BE2C (cell line): Measurements from ENCODE around the gene NRP1.

ENCODE experiments used
- DNase-seq: peaks from one replicate; pipeline ENCODE4 v3.0.0-alpha.2; 2020
- H3K27me3 ChIP-seq: fragments of 250-450 bp; sonication (Bioruptor Pico); 2 replicates; pipeline ENCODE4 v1.5.1; 2020; ENCODE audit warnings: mild to moderate bottlenecking
- H3K36me3 ChIP-seq: fragments of 250-450 bp; sonication (Bioruptor Pico); 2 replicates; pipeline ENCODE4 v1.5.1; 2020; ENCODE audit warnings: mild to moderate bottlenecking
- H3K4me1 ChIP-seq: fragments of 250-450 bp; sonication (Bioruptor Pico); 2 replicates; pipeline ENCODE4 v1.5.1; 2020
- H3K4me3 ChIP-seq: 2 replicates; pipeline ENCODE4 v1.5.1; 2011; ENCODE audit warnings: low read depth, low read length
- H3K9me3 ChIP-seq: fragments of 250-450 bp; sonication (Bioruptor Pico); 2 replicates; pipeline ENCODE4 v1.5.1; 2020
- CTCF ChIP-seq: IDR thresholded peaks from 2 replicates; pipeline ENCODE4 v1.5.1; 2012; ENCODE audit warnings: mild to moderate bottlenecking, low read depth, low read length

Gene NRP1

GRCh38 chr10:33274096-33274785 lies 60.2 kb downstream of the NRP1 start:
- no peak for DNase-seq
- peaks cover 22% of the 10 kb centered on the region for H3K4me1 ChIP-seq
- no peaks in the 10 kb centered on the region for H3K9me3 ChIP-seq
- no peak for TF ChIP-seq CTCF
- peak overlapping the region; percentile 55 for H3K4me3 ChIP-seq
- peaks cover 11% of the 10 kb centered on the region for H3K36me3 ChIP-seq
- H3K27me3 ChIP-seq: no peaks in the 10 kb centered on the region

DNA sequence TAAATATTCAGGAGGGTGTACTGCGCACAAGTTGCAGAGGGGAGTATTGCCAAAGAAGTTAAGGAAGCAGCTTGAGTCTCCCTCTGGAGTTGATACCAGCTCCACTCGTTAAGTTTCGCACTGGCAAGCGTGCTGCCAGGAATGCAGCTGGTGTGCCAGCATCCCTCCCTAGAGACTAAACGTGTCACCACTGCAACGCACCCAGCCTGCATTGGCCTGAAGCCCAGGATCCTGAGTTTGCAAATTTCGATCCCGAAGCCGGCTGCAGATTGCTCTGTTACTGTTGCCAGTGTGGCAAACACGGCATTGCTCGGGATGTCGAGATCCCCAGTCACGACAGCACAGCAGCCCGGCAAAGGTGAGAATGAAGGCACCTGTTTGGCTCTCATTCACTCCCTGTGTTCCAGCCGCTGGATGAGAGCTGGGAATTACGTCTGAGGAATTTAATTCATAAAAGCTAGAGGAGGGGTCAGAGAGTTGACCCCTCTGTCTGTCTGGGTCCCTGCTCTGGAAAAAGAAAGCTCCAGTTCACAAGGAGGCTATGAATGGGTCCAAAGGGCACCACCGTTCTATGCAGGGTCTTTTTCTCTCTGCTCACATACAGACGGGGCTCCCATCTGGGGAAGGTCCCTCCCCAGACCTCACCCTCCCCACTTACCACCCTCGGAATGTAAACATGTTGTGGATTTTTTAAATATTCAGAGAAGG lies 61.0 kb downstream of the NRP1 start:
- Histone ChIP-seq H3K4me3 (peak overlapping the region; percentile 55), H3K27me3 (no peaks in the 10 kb centered on the region), H3K9me3 (no peaks in the 10 kb centered on the region), H3K36me3 (peaks cover 13% of the 10 kb centered on the region), H3K4me1 (peaks cover 18% of the 10 kb centered on the region)
- TF ChIP-seq CTCF: no peak
- peak; percentile 85 for DNase-seq

DNA sequence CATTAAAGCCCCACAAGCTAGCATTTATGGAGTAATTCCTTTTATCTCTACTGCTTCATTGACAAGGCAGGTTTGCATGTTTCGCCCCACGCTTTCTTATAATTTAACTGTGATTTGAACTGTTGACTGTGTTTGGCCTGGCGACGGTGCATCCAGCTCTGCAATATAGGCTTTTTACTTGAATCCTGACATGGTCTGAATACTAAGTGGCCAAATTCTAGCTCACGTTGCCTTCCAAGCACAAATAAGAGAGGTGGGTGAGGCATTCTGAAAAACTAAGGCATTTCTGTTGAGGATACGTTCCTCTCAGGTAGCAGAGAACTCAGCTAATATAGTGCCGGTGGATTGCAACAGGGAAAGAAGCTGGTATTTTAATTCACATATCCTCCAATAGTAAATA lies 61.8 kb downstream of the NRP1 start:
- Histone ChIP-seq H3K4me1 (peaks cover 18% of the 10 kb centered on the region), H3K4me3 (no peak overlapping the region), H3K9me3 (no peaks in the 10 kb centered on the region), H3K36me3 (peaks cover 21% of the 10 kb centered on the region), H3K27me3 (no peaks in the 10 kb centered on the region)
- no peak for TF ChIP-seq CTCF
- DNase-seq: no peak

DNA sequence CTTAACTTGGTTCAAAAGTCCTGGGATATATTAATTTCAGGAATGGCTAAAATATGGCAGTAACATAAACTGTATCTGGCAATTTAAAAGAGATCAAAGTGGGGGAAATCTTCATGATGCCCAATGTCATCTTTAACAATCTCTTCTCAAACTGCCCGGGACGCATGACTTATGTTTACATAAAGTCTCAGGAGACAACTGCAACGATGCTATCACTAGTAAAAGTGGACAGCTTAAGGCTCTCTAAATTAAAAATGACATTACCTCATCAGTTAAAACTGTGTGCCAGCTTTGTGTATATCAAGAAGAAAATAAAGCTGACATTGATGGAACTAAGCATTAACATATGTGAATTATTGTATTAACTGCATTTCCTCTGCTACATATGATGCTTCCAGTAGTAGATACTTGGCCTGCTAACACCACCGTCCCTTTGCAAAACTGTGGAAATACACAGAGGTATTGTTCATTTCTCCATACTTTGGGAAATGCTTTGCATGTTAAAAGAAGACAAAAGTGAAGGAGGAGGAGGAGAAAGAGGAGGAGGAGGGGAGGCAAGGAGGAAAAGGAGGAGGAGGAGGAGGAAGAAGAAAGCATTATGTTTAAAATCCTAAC lies 62.4 kb downstream of the NRP1 start:
- Histone ChIP-seq H3K36me3 (peaks cover 23% of the 10 kb centered on the region), H3K4me1 (peaks cover 16% of the 10 kb centered on the region), H3K9me3 (no peaks in the 10 kb centered on the region), H3K27me3 (no peaks in the 10 kb centered on the region), H3K4me3 (no peak overlapping the region)
- no peak for DNase-seq
- no peak for TF ChIP-seq CTCF

- Histone ChIP-seq H3K36me3 (peaks cover 25% of the 10 kb centered on the region), H3K4me3 (no peak overlapping the region), H3K9me3 (no peaks in the 10 kb centered on the region), H3K4me1 (peaks cover 10% of the 10 kb centered on the region), H3K27me3 (no peaks in the 10 kb centered on the region)
- no peak for DNase-seq
- TF ChIP-seq CTCF: no peak
Measured at GRCh38 chr10:33270971-33271370, 63.5 kb downstream of the NRP1 start.

DNA sequence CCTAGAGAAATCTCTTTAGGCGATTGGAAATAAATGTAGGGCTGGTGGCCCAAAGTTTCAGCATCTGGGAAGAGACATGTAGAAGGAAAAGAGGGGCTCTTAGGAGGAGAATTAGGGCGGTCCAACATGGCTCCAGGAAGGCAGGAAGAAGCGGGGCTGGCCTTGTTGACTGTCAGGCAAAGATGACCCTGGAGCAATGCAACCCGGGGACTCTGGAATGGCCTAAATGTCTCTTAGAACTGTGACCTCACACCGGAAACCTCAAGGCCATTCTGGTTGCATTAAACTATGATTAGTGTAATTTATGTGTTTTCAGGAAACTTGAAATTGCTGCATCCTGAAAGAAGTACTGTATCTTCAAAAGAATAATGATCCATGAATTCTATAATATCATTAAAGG lies 66.8 kb downstream of the NRP1 start:
- H3K36me3 ChIP-seq: peaks cover 48% of the 10 kb centered on the region
- no peaks in the 10 kb centered on the region for H3K27me3 ChIP-seq
- H3K4me3 ChIP-seq: no peak overlapping the region

More for the DNA sequence above, 66.8 kb downstream of the NRP1 start:
- Histone ChIP-seq H3K9me3 (no peaks in the 10 kb centered on the region), H3K4me1 (peaks cover 6% of the 10 kb centered on the region)
- no peak for TF ChIP-seq CTCF
- DNase-seq: no peak
